Measurements from ENCODE around the gene GABARAPL1.

DNA sequence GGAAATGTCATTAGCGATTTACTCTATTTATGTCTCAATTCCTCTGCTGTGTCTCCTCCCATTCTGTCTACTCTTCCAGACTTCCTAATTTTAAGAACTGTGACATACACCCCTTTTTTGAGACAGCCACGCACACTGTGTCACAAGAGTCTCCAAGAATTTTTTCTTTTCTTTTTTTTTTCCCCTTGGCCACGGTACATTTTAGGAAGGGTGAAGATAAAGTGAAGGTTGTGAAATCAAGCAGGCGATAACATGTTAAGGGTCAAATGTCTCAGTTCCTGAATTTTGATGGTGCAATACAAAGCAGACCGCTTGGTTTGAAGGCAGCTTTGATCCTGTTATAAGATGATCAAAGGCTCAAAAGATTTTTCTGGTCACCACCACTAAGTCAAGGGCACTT lies 45.1 kb upstream of the GABARAPL1 start:
- TF ChIP-seq EP300 (IDR thresholded peaks at IDR 0.05) = no peak
- TF ChIP-seq CTCF (IDR thresholded peaks at IDR 0.05) = no peak
